ENCODE results near the gene CCDC9B.

Gene CCDC9B

DNA sequence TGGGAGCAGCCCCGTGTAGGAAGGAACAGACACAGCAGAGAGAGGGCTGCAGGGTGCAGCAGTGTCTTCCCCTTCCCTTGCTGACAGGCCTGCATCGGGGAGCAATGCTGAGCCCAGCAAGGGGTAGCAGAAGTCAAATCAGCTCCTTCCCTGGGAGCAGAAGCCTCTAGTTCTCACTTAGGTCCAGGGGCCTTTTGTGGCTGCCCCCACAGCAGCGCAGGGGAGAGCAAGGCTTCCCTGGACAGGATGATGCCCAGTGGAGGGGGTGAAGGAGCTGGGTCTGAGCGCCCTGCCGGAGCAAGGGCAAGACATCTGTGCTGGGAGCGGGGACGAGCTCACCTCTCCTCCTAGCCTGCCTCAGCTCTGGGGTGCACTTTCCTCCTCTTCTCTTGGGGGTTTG is 33.8 kb downstream of the CCDC9B start:
- DNase-seq, result no peak

- no peak for DNase-seq
These were observed 34.4 kb downstream of the CCDC9B start for GRCh38 chr15:40306371-40306770.

DNA sequence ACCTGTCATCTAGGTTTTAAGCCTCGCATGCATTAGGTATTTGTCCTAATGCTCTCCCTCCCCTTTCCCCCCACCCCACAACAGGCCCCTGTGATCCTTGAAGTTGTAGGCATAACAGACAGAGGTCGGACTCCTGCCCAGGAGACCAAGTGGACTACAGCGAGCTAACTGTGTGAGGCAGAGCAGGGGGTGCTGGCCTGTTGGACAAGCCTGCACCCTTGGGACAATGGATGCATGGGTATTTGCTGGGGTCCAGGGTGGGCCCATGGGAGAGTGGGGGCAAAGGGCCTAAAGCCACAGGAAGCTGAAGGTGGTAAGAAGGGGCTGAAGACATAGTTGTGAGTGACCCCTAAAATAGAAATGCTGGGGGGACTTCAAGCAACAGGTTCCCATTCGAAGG is 35.5 kb downstream of the CCDC9B start:
- no peak for DNase-seq

DNA sequence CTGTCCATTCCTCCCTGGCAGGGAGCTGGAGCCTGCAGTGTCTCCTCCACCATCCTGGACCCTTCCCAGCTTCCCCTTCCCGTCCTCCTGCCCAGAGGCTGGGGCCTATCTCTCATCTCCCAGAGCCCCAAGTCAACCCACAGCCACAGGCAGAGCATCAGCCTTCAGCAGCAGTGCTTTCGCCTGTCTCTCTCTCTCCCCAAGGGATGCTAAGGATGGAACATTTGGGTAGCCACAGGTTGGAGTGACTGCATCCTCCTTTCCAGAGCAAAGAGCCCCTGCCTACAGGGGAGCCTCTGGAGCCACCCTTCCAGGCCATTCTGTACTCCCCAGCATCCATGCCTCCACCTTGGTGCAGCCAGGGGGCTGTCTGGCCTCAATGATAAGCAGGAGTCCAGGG is 37.2 kb downstream of the CCDC9B start:
- no peak for DNase-seq

DNA sequence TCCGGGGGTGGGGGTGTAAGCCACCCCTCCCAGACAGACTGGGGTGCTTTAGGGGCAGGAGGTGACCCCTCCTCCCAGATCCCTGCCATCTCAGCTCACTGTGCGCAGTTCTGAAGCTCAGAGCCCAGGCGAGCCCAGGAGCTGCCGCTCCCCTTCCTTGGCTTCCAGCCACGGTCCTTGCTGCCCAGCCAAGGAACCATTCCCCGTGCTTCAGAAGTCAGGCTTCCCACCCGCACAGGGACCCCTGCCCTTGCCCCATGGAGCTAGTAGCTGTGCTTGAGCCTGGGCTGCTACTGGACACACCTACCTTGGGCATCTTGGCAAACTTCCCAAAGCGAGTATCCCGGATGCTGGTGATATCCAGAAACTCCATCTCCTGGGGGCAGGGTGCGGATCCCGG is 37.8 kb downstream of the CCDC9B start:
- no peak for DNase-seq

- no peak for DNase-seq
These were observed 38.4 kb downstream of the CCDC9B start for GRCh38 chr15:40302288-40302886.

GRCh38 chr15:40301467-40302179 is 39.1 kb downstream of the CCDC9B start:
- DNase-seq, result no peak

GRCh38 chr15:40300771-40301170 is 40.0 kb downstream of the CCDC9B start:
- DNase-seq, result no peak

GRCh38 chr15:40300367-40300766 is 40.4 kb downstream of the CCDC9B start:
- no peak for DNase-seq

DNA sequence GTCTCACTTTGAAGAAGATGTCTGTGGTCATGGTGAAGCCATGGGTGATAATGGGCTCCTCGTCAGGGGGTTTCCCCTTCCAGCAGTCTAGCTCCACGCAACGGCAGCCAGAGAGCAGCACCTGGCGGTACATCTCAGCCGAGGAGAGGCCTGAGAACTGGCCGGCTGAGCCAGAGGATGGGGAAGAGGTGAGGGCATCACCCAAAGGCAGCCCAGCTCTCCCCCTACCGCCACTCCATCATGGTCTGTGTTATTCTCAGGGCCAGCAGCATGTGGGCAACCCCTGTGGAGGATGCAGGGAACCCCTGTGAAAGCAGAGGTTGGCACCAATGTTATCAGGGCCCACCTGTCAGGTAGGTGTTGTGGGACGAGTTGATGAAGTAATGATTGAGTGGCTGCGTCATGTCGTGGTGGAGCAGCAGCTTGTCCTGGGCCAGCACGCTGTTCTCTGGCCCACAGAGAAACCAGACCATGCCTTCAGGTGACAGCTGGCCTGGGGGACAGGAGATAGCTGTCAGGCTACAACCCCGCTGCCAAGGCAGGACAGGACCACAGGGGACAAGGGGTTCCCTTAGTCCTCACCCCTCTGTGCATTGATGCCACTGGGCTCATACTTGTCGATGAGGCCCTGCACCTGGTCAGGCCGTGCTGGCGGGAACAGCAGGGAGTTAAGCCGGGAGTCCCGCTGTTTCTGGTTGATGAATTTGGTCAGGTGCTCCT is 42.4 kb downstream of the CCDC9B start:
- no peak for DNase-seq

GRCh38 chr15:40297356-40297755 is 43.4 kb downstream of the CCDC9B start:
- DNase-seq, result no peak

GRCh38 chr15:40296561-40297230 is 44.0 kb downstream of the CCDC9B start:
- DNase-seq, result no peak

DNA sequence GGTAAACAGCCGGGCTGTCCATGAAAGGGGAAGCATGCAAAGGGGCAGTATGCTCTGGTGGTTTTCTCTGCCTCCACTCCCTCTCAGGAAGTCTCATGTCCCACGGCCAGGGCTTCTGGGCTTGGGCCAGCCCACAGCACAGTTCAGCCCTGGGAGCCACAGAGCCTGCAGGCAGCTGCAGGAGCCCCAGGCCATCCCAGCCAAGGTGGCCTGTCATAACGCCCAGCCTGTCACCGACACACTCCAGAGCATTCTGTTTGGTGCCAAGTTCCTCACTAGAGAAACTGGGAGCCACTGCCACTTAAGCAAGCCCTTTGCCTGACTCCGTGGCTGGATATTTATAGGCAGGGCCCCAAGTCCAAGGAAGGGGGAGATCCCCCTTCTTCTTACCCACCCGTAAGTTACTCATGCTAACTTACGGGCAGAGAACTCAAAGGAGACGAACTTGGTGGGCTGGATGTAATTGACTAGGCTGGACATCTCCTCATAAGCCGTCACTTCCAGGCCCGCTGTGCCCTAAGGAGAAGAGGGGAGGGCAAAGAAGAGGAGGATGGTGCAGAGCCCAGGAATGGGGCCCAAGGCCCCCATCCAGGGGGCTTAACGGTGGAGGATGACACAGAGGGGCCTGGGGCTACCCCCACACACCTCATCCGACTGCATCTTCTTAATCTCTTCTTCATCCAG is 44.7 kb downstream of the CCDC9B start:
- no peak for DNase-seq

- no peak for DNase-seq
These were observed 45.4 kb downstream of the CCDC9B start for GRCh38 chr15:40295297-40295696.

DNA sequence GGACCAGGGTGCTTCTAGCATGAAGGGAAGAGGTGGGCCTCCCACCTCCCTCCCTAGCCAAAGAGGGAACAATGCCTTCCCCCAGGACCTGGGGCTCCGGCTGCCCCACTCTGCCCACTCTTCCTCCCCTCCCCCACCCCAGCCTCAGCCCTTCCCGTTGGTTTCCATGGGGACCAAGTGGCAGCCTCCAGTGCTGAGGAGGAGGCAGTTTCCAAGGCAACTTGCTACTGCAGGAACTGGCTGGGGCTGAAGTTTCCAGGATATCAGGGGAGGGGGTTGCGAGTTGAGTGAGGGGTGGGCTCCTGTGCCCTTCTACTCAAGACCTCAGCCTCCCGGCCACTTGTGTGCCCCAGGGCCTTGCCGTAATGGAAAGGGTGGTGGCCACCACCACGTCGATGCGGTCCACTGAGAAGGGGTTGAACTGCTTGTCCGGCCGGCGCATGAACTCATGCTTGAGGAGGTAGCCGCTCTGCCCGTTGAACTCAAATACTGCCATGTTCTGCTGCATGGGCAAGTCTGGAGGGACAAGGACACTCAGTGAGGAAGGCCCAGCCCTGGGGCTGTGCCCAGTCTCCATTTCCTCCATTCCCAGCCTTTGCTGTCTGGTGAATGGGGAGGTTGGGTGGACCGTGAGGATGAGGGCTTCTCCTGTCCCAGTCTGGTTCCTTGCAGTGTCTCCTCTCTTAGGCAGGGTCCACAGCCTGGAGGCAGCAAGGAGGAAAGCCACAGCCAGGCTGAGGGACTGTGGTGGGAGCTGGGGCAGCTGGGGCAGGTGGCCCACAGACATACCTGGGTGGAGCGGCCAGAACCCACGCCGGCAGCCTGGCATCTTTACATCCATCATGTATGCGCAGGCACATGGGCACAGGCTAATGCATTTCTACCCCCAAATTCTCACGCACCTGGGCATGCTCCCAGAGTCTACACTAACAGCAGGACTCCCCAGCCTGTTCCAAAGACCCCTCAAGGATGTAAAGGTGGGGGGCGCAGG is 46.5 kb downstream of the CCDC9B start:
- no peak for DNase-seq

DNA sequence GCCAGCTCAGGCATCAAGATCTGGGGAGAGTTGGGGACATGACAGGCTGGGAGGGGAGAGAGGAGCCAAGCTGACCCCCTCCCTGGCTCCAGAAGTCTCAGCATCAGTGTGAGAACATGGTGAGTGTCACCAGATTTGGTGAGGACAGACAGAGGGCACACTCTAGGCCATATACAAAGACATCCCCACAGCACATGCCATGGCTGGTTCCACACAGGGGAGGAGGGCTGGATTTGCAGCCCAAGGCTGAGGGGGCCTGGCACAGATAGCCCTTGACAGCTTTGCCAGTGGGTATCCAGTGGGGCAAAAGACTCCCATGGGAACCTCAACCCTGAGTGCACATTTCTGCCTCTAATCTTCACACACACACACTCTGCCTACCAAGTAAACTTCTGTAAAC is 47.7 kb downstream of the CCDC9B start:
- no peak for DNase-seq

- DNase-seq, result no peak
These were observed 48.5 kb downstream of the CCDC9B start for GRCh38 chr15:40292246-40292645.

GRCh38 chr15:40290918-40291574 is 49.7 kb downstream of the CCDC9B start:
- no peak for DNase-seq

- no peak for DNase-seq
These were observed 50.2 kb downstream of the CCDC9B start for GRCh38 chr15:40290545-40290917.

DNA sequence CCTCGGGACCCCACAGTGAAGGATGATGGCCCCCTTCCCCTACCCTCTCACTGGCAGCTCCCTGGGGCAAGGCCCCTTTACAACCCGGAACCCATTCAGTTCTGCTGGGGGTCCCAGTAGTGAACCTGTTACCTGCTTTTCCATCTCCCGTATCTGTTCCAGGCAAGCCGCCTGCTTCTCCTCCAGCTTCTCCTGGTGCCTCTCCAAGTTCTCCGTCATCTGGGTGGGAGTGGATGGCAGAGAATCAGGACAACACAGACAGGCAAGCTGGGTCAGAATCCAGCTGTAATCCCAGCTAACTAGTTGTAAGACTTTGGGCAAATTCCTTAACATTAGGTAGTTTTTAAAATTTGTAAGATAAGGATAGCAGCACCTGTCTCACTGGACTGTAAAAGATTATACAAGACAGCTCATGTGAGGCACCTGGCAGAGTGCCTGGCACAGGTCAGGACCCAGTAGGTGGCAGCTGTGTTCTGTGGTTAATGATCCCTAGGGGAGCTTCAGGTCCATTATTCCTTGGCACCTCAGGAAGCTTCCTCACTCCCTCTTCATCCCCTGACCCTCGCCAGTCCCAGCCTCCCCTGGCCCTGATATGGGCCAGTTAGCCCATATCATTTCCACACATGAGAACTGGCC is 51.5 kb downstream of the CCDC9B start:
- DNase-seq, result no peak

DNA sequence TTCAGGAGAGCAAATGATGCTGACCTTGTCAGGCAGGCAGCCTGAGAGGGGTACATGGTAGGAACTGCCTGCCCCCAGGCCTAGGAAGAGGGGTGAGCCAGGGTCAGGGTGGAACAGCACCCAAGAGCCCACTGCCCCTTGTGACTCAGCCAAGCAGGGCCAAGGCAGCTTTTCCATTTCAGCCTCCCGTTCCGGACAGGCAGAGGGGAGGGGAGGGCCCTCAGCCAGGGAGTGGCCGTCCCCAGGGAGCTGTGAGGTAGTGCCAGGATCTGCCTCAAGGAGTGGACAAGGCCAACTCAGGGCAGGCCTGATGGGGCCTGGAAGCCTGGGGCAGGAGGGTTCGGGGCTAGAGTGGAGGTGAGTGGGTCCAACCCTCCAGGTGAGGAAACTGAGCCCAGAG is 52.8 kb downstream of the CCDC9B start:
- no peak for DNase-seq
